MM.1S (cell line): Measurements from ENCODE around the gene OSBP2.
"Not testable (repeated sequence)": the region's sequence is repeated elsewhere in the genome, so short reads cannot be mapped to it uniquely, and the experiment has no call there.

Source experiments
- DNase-seq: peaks from one replicate; pipeline ENCODE4 v3.0.0-alpha.2; 2015
- H2AFZ ChIP-seq: fragments of 300-600 bp; sonication (generic); 2 replicates; pipeline ENCODE4 v1.6.0; 2016; ENCODE audit warnings: antibody characterized with exemption, low read length
- H3F3A ChIP-seq: fragments of 300-600 bp; sonication (generic); 2 replicates; pipeline ENCODE4 v1.6.1; 2016; ENCODE audit warnings: mild to moderate bottlenecking, antibody characterized with exemption, low read length, moderate library complexity, mixed read lengths; ENCODE audit not compliant: insufficient read depth
- H3K27ac ChIP-seq: fragments of 300-600 bp; sonication (generic); 2 replicates; pipeline ENCODE4 v1.5.1; 2016; ENCODE audit warnings: mild to moderate bottlenecking, low read length
- H3K27me3 ChIP-seq: fragments of 300-600 bp; sonication (generic); replicated peaks from 2 replicates; pipeline ENCODE4 v1.6.0; 2016; ENCODE audit warnings: low read length; ENCODE audit not compliant: insufficient read depth
- H3K36me3 ChIP-seq: fragments of 300-600 bp; sonication (generic); replicated peaks from 2 replicates; pipeline ENCODE4 v1.6.1; 2016; ENCODE audit warnings: mild to moderate bottlenecking, low read length, mixed read lengths; ENCODE audit not compliant: insufficient read depth
- H3K4me1 ChIP-seq: fragments of 300-600 bp; sonication (generic); 2 replicates; pipeline ENCODE4 v1.6.1; 2016; ENCODE audit warnings: low read length, mixed read lengths
- H3K4me2 ChIP-seq: fragments of 300-600 bp; sonication (generic); 2 replicates; pipeline ENCODE4 v1.6.0; 2016; ENCODE audit warnings: low read depth, low read length
- H3K4me3 ChIP-seq: fragments of 300-600 bp; sonication (generic); 2 replicates; pipeline ENCODE4 v1.5.1; 2016; ENCODE audit warnings: low read length, mixed read lengths
- H3K79me2 ChIP-seq: fragments of 300-600 bp; sonication (generic); 2 replicates; pipeline ENCODE4 v1.6.1; 2016; ENCODE audit warnings: mixed run types, low read length, mixed read lengths
- H3K9ac ChIP-seq: fragments of 300-600 bp; sonication (generic); 2 replicates; pipeline ENCODE4 v1.6.1; 2016; ENCODE audit warnings: low read length, mixed read lengths
- H3K9me2 ChIP-seq: fragments of 300-600 bp; sonication (generic); replicated peaks from 2 replicates; pipeline ENCODE4 v1.6.1; 2016; ENCODE audit warnings: mild to moderate bottlenecking, low read length, mixed read lengths; ENCODE audit not compliant: insufficient read depth
- H3K9me3 ChIP-seq: fragments of 300-600 bp; sonication (generic); replicated peaks from 2 replicates; pipeline ENCODE4 v1.6.1; 2016; ENCODE audit warnings: mild to moderate bottlenecking, low read length, mixed read lengths; ENCODE audit not compliant: insufficient read depth
- H4K20me1 ChIP-seq: fragments of 300-600 bp; sonication (generic); 2 replicates; pipeline ENCODE4 v1.6.1; 2016; ENCODE audit warnings: mild to moderate bottlenecking, low read length, moderate library complexity, mixed read lengths; ENCODE audit not compliant: insufficient read depth
- CTCF ChIP-seq: fragments of 300-600 bp; sonication (generic); IDR thresholded peaks from 2 replicates; pipeline ENCODE4 v1.5.1; 2016; ENCODE audit warnings: antibody characterized with exemption, low read length, mixed read lengths
- EZH2 ChIP-seq: fragments of 300-600 bp; sonication (generic); optimal IDR thresholded peaks from 2 replicates; pipeline ENCODE3; 2017; ENCODE audit warnings: low read depth, mild to moderate bottlenecking, antibody characterized with exemption, low read length, mixed read lengths
- EZH2phosphoT487 ChIP-seq: fragments of 300-600 bp; sonication (generic); IDR thresholded peaks from 2 replicates; pipeline ENCODE4 v1.6.1; 2018; ENCODE audit warnings: antibody characterized with exemption, low read length

Gene OSBP2

DNA sequence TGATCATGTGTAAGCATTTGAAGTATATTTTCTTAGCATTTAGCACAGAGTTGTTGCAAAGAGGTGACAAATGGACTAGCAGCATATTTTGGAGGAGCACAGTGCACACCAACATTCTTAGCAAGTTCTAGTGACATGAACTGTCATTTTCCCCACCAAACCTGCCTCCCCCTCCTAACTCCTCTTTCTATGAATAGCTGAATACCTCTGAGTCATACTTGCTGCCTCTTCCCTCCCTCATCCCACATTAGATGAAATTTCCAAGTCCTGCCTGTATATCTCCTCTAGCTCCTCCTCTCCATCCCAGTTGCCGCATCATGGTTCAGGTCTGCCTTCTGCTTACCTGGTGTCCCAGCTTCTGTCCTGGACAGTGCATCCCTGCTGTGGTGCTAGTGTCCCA is 7.2 kb downstream of the OSBP2 start:
- H3K79me2 ChIP-seq = no peaks in the 10 kb centered on the region
- no peak overlapping the region for H3K4me2 ChIP-seq
- no peak overlapping the region for H3K27ac ChIP-seq
- no peaks in the 10 kb centered on the region for H3K9me2 ChIP-seq
- no peaks in the 10 kb centered on the region for H3K27me3 ChIP-seq
- H2AFZ ChIP-seq = no peak overlapping the region
- no peak overlapping the region for H3K4me3 ChIP-seq
- H3K9ac ChIP-seq = no peak overlapping the region
- peaks cover 11% of the 10 kb centered on the region; the same call in 1 of the 2 replicates for H3F3A ChIP-seq
- H4K20me1 ChIP-seq = no peaks in the 10 kb centered on the region
- H3K4me1 ChIP-seq = peaks cover 14% of the 10 kb centered on the region
- H3K36me3 ChIP-seq = no peaks in the 10 kb centered on the region
- no peaks in the 10 kb centered on the region for H3K9me3 ChIP-seq
- DNase-seq = no peak
- TF ChIP-seq EZH2phosphoT487 (no peak), EZH2 (no peak), CTCF (no peak)

- peaks cover 14% of the 10 kb centered on the region for H3K4me1 ChIP-seq
- no peak overlapping the region for H3K27ac ChIP-seq
- no peaks in the 10 kb centered on the region for H3K9me2 ChIP-seq
- no peak overlapping the region for H3K4me2 ChIP-seq
- H2AFZ ChIP-seq = no peak overlapping the region
- H3K9ac ChIP-seq = no peak overlapping the region
- TF ChIP-seq EZH2phosphoT487 = no peak
- no peak for TF ChIP-seq EZH2
- no peak for TF ChIP-seq CTCF
- H3K36me3 ChIP-seq = no peaks in the 10 kb centered on the region
- no peaks in the 10 kb centered on the region for H4K20me1 ChIP-seq
- H3K79me2 ChIP-seq = no peaks in the 10 kb centered on the region
- DNase-seq = no peak
- H3K27me3 ChIP-seq = no peaks in the 10 kb centered on the region
- H3K9me3 ChIP-seq = no peaks in the 10 kb centered on the region
- peaks cover 11% of the 10 kb centered on the region; the same call in 1 of the 2 replicates for H3F3A ChIP-seq
- H3K4me3 ChIP-seq = no peak overlapping the region
These were observed 8.2 kb downstream of the OSBP2 start for GRCh38 chr22:30702856-30703255.

DNA sequence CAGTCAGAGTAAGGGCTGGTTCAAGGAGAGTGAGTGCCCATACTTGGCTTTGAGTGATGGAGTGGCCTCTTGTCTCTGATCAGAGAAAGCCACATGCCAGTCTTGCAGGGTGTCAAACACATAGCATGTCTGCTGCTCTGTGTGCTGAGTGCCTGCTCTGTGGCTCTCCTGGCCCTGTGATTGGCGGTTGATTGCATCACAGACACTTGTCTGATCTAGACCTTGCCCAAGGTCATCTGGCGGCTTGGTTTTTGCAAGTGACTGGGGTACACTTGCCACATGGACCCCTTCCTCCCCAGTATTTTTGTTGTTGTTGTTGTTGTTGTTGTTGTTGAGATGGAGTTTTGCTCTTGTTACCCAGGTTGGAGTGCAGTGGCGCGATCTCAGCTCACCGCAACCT is 10.3 kb downstream of the OSBP2 start:
- no peak overlapping the region for H3K4me2 ChIP-seq
- no peaks in the 10 kb centered on the region for H3K9me3 ChIP-seq
- H3K36me3 ChIP-seq = no peaks in the 10 kb centered on the region
- no peak overlapping the region for H3K4me3 ChIP-seq
- no peak overlapping the region for H3K9ac ChIP-seq
- H3K9me2 ChIP-seq = no peaks in the 10 kb centered on the region
- peaks cover 14% of the 10 kb centered on the region for H3K4me1 ChIP-seq
- H3K79me2 ChIP-seq = no peaks in the 10 kb centered on the region
- H3K27me3 ChIP-seq = no peaks in the 10 kb centered on the region
- DNase-seq = no peak
- TF ChIP-seq EZH2 = no peak
- H3K27ac ChIP-seq = no peak overlapping the region
- no peaks in the 10 kb centered on the region for H4K20me1 ChIP-seq
- H3F3A ChIP-seq = peaks cover 11% of the 10 kb centered on the region; the same call in 1 of the 2 replicates
- no peak overlapping the region for H2AFZ ChIP-seq

- peaks cover 11% of the 10 kb centered on the region; the same call in 1 of the 2 replicates for H3F3A ChIP-seq
- peak; percentile 73 for DNase-seq
- H3K27ac ChIP-seq = peak overlapping the region; percentile 58; the same call in 1 of the 2 replicates
- no peak overlapping the region for H3K9ac ChIP-seq
- H3K9me3 ChIP-seq = no peaks in the 10 kb centered on the region
- H2AFZ ChIP-seq = peak overlapping the region; percentile 17
- H3K27me3 ChIP-seq = no peaks in the 10 kb centered on the region
- H4K20me1 ChIP-seq = no peaks in the 10 kb centered on the region
- H3K4me1 ChIP-seq = peaks cover 14% of the 10 kb centered on the region
- H3K36me3 ChIP-seq = no peaks in the 10 kb centered on the region
- H3K9me2 ChIP-seq = no peaks in the 10 kb centered on the region
- TF ChIP-seq EZH2phosphoT487 (no peak), CTCF (no peak), EZH2 (no peak)
- H3K79me2 ChIP-seq = no peaks in the 10 kb centered on the region
- H3K4me3 ChIP-seq = no peak overlapping the region
- peak overlapping the region; percentile 41 for H3K4me2 ChIP-seq
These were observed 11.3 kb downstream of the OSBP2 start for GRCh38 chr22:30705710-30706651.

DNA sequence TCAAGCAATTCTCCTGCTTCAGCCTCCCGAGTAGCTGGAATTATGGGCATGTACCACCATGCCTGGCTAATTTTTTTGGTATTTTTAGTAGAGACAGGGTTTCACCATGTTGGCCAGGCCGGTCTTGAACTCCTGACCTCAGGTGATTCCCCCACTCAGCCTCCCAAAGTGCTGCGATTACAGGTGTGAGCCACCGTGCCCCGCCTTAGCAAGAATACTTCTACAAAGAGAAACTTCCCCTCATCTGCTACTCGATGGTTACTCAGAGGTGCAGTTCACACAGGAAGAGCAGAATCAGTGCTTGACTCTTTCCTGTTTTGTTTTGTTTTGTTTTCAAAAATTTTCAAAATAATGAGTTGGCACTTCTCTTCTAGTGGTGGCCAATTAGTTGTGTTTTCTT is 15.3 kb downstream of the OSBP2 start:
- H3K27ac ChIP-seq, H3K9ac ChIP-seq, H3K36me3 ChIP-seq: not testable (repeated sequence)

More for the DNA sequence above, 15.3 kb downstream of the OSBP2 start:
- DNase-seq = peak; percentile 17
- H4K20me1 ChIP-seq, H3K79me2 ChIP-seq, H3K9me2 ChIP-seq, H2AFZ ChIP-seq, H3K4me3 ChIP-seq, H3K4me2 ChIP-seq, H3K27me3 ChIP-seq, H3K9me3 ChIP-seq: not testable (repeated sequence)
- Histone ChIP-seq H3F3A (peaks cover 11% of the 10 kb centered on the region; the same call in 1 of the 2 replicates), H3K4me1 (peaks cover 14% of the 10 kb centered on the region)
